Osteocyte (in vitro differentiated cells): ENCODE measurements around the gene ACMSD. TPM values are rescaled to one million over a fixed set of nuclear protein-coding genes. Genes with fewer than 3 reads are reported as not detected.

Experiments used
- DNase-seq: peaks from one replicate; pipeline ENCODE4 v3.0.0; 2021; ENCODE audit warnings: mixed read lengths; ENCODE audit not compliant: unreplicated experiment; ENCODE audit errors: extremely low spot score
- H3K27ac Mint-ChIP-seq: one replicate; pipeline ENCODE4 v1.8.0; 2021; ENCODE audit warnings: mild to moderate bottlenecking, mixed read lengths; ENCODE audit not compliant: unreplicated experiment
- H3K27me3 Mint-ChIP-seq: one replicate; pipeline ENCODE4 v1.8.0; 2021; ENCODE audit warnings: mixed read lengths; ENCODE audit not compliant: unreplicated experiment
- H3K36me3 Mint-ChIP-seq: one replicate; pipeline ENCODE4 v1.8.0; 2021; ENCODE audit warnings: mixed read lengths; ENCODE audit not compliant: unreplicated experiment
- H3K4me1 Mint-ChIP-seq: one replicate; pipeline ENCODE4 v1.8.0; 2021; ENCODE audit warnings: mixed read lengths; ENCODE audit not compliant: unreplicated experiment
- H3K4me3 Mint-ChIP-seq: one replicate; pipeline ENCODE4 v1.8.0; 2021; ENCODE audit warnings: mild to moderate bottlenecking, moderate library complexity, mixed read lengths; ENCODE audit not compliant: unreplicated experiment
- H3K9me3 Mint-ChIP-seq: one replicate; pipeline ENCODE4 v1.8.0; 2021; ENCODE audit warnings: mixed read lengths; ENCODE audit not compliant: unreplicated experiment
- CTCF ChIP-seq: fragments of 200-600 bp; sonication (generic); IDR thresholded peaks from 2 replicates; pipeline ENCODE4 v1.5.0; 2021; ENCODE audit warnings: antibody characterized with exemption, mild to moderate bottlenecking, moderate library complexity
- total RNA-seq: library from RNA; stranded (reverse); gene quantifications from 2 replicates; pipeline ENCODE4 v1.2.1, GENCODE V29; 2021

Gene ACMSD
- total RNA-seq, 1 donor from 2014 or later = not detected

GRCh38 chr2:134866498-134867099, 28.2 kb downstream of the ACMSD start:
- no peak for DNase-seq
- Mint-ChIP-seq H3K27ac (no peak overlapping the region), H3K4me1 (peaks cover 2% of the 10 kb centered on the region), H3K4me3 (no peak overlapping the region), H3K36me3 (no peaks in the 10 kb centered on the region), H3K27me3 (no peaks in the 10 kb centered on the region), H3K9me3 (no peaks in the 10 kb centered on the region)
- TF ChIP-seq CTCF = no peak

DNA sequence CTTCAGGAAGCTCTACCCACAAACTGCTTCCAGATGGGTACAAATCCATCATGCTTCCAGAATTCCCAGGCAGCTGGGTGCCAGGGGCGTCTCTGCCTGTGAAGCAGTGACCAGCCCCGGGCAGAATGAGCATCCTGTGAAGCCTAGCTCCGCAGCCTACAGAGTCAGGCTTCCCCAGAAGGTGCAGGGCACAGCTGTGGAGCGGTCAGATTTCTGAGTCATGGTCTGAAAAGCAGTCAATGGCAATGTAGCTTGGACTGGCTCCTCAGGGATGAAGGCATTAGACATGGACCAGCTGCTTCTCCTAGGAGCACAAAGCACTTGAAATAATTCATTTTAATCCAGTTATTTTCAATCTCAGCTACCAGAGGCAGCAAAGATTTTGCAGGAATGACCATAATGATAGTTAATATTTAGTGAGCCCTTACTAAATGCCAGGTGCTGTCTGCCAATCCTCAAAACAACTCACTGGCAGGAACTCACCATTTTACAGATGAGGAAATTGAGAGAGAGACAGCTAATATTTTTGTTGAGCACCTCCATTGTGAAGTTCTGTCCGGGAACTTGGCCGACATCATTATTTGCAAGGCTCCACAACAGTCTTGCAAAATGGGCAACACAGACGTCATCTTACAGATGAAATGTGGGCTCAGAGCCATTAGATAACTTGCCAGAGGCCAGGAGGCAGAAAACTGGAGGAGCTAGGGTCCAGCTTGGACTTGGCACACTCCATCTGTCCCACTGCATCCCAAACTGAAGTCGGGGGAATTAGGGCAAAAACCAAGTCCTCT, 31.7 kb downstream of the ACMSD start:
- no peaks in the 10 kb centered on the region for H3K27me3 Mint-ChIP-seq
- no peak overlapping the region for H3K27ac Mint-ChIP-seq
- no peaks in the 10 kb centered on the region for H3K9me3 Mint-ChIP-seq
- no peak for TF ChIP-seq CTCF
- peaks cover 2% of the 10 kb centered on the region for H3K4me1 Mint-ChIP-seq
- H3K36me3 Mint-ChIP-seq = no peaks in the 10 kb centered on the region
- no peak for DNase-seq
- no peak overlapping the region for H3K4me3 Mint-ChIP-seq

DNA sequence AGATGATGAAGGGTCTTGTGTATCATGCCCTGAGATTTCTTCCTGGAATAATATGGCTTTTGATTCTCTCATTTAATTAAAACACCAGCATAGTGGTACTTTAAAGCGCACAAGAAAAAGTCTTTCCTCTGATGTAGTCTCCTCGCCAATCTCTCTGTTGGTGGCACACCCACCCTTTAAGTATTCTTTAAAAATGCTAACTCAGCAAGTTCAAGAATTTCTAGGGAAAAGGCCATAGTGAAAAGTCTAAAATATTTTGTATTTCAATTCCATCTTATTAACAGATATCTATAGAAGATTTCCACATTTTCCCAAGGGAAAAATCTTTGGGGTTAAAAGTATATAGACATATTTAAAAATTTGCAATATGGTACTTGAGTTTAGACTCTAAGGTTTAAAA, 34.7 kb downstream of the ACMSD start:
- DNase-seq = no peak
- Mint-ChIP-seq H3K9me3 (no peaks in the 10 kb centered on the region), H3K27me3 (no peaks in the 10 kb centered on the region), H3K4me1 (no peaks in the 10 kb centered on the region), H3K4me3 (no peak overlapping the region), H3K36me3 (no peaks in the 10 kb centered on the region), H3K27ac (no peak overlapping the region)
- TF ChIP-seq CTCF = no peak

DNA sequence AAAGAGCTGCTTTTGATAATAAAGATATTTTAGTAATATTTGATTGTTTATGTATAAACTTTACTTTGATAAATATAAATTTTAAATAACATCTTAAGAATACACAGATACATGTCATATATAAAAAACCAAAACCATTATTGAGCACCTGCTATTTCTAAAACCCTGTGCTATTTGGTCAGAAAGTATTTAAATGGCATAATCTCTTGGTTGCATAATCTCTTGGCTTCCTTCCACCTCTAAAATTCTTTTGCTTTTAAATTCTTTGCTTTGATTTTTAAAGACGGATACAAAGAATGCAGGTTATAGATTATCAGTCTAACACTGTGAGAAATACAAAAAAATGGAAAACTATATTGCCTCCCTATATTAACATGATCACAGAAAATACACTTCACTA, 36.9 kb downstream of the ACMSD start:
- Mint-ChIP-seq H3K27me3 (no peaks in the 10 kb centered on the region), H3K9me3 (peaks cover 10% of the 10 kb centered on the region), H3K4me3 (no peak overlapping the region), H3K27ac (no peak overlapping the region), H3K4me1 (no peaks in the 10 kb centered on the region), H3K36me3 (no peaks in the 10 kb centered on the region)
- no peak for TF ChIP-seq CTCF
- no peak for DNase-seq

DNA sequence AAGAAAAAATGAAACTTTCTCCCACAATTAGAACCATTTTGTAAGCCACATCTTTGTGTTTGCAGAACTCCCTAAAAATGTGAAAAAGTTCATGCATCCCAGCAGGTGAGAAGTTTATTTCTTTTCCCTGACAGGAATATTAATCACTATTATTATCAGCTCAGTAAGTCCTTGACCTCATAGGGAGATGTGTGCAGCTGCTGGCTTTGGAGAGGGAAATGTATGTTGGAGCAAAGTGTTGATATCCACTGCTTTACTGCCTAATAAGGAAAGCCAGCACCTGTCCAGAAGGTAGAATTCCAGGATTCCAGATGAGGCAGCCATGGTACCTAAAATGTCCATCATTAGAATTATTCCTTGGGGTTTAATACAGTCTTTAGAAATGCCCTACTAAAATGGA, 44.4 kb downstream of the ACMSD start:
- Mint-ChIP-seq H3K4me1 (no peaks in the 10 kb centered on the region), H3K36me3 (no peaks in the 10 kb centered on the region), H3K27ac (no peak overlapping the region), H3K9me3 (peaks cover 14% of the 10 kb centered on the region), H3K4me3 (no peak overlapping the region), H3K27me3 (peaks cover 2% of the 10 kb centered on the region)
- TF ChIP-seq CTCF = no peak
- no peak for DNase-seq
